Loucy (cell line): ENCODE measurements around the gene XXYLT1.

Experiments
- H2AFZ ChIP-seq: fragments of 200-600 bp; sonication (generic); 2 replicates; pipeline ENCODE4 v1.6.0; 2016; ENCODE audit warnings: antibody characterized with exemption, mild to moderate bottlenecking, low read length, moderate library complexity
- H3F3A ChIP-seq: fragments of 200-600 bp; 2 replicates; pipeline ENCODE4 v1.6.0; 2016; ENCODE audit warnings: antibody characterized with exemption, low read depth, mild to moderate bottlenecking
- H3K27me3 ChIP-seq: fragments of 200-600 bp; sonication (generic); 2 replicates; pipeline ENCODE4 v1.6.1; 2014; ENCODE audit warnings: low read length, mild to moderate bottlenecking; ENCODE audit not compliant: insufficient read depth, poor library complexity, severe bottlenecking
- H3K36me3 ChIP-seq: fragments of 200-600 bp; sonication (generic); 2 replicates; pipeline ENCODE4 v1.6.1; 2016; ENCODE audit warnings: low read length; ENCODE audit not compliant: insufficient read depth
- H3K4me1 ChIP-seq: fragments of 200-600 bp; sonication (generic); 2 replicates; pipeline ENCODE4 v1.5.1; 2014; ENCODE audit warnings: low read length, mild to moderate bottlenecking; ENCODE audit not compliant: insufficient read depth, poor library complexity, severe bottlenecking
- H3K4me2 ChIP-seq: fragments of 200-600 bp; sonication (generic); 2 replicates; pipeline ENCODE4 v1.6.0; 2014; ENCODE audit warnings: antibody characterized with exemption, low read length, low read depth, mild to moderate bottlenecking; ENCODE audit not compliant: poor library complexity, severe bottlenecking
- H3K4me3 ChIP-seq: fragments of 200-600 bp; sonication (generic); 2 replicates; pipeline ENCODE4 v1.5.1; 2014; ENCODE audit warnings: low read length, mild to moderate bottlenecking, mixed read lengths; ENCODE audit not compliant: poor library complexity, severe bottlenecking
- H3K79me2 ChIP-seq: fragments of 200-600 bp; sonication (generic); 2 replicates; pipeline ENCODE4 v1.6.1; 2014; ENCODE audit warnings: low read length; ENCODE audit not compliant: insufficient read depth
- H3K9ac ChIP-seq: fragments of 200-600 bp; sonication (generic); 2 replicates; pipeline ENCODE4 v1.6.0; 2014; ENCODE audit warnings: mild to moderate bottlenecking, low read depth, low read length, moderate library complexity; ENCODE audit not compliant: poor library complexity, severe bottlenecking
- H3K9me2 ChIP-seq: fragments of 200-600 bp; sonication (generic); replicated peaks from 2 replicates; pipeline ENCODE4 v1.6.1; 2016; ENCODE audit warnings: low read depth, low read length, mixed read lengths
- H3K9me3 ChIP-seq: fragments of 200-600 bp; sonication (generic); 2 replicates; pipeline ENCODE4 v1.6.1; 2014; ENCODE audit warnings: mild to moderate bottlenecking, antibody characterized with exemption, low read length, low read depth; ENCODE audit not compliant: insufficient read depth
- H4K20me1 ChIP-seq: fragments of 200-600 bp; sonication (generic); 2 replicates; pipeline ENCODE4 v1.6.0; 2014; ENCODE audit warnings: antibody characterized with exemption, low read length, mild to moderate bottlenecking; ENCODE audit not compliant: insufficient read depth, poor library complexity, severe bottlenecking
- CTCF ChIP-seq: fragments of 200-600 bp; sonication (generic); conservative IDR thresholded peaks from 2 replicates; pipeline ENCODE4 v1.5.1; 2014; ENCODE audit warnings: mild to moderate bottlenecking, antibody characterized with exemption, low read length
- EZH2phosphoT487 ChIP-seq: fragments of 200-600 bp; IDR thresholded peaks from 2 replicates; pipeline ENCODE4 v1.6.1; 2018; ENCODE audit warnings: antibody characterized with exemption, mild to moderate bottlenecking, moderate library complexity, borderline replicate concordance

The XXYLT1 gene

GRCh38 chr3:195036974-195037373 lies 234.0 kb downstream of the XXYLT1 start:
- Histone ChIP-seq H3K79me2 (no peaks in the 10 kb centered on the region), H3K4me1 (peaks cover 10% of the 10 kb centered on the region), H2AFZ (no peak overlapping the region), H3K4me2 (no peak overlapping the region), H3K27me3 (no peaks in the 10 kb centered on the region), H3K9me3 (no peaks in the 10 kb centered on the region), H4K20me1 (no peaks in the 10 kb centered on the region), H3F3A (no peaks in the 10 kb centered on the region), H3K36me3 (no peaks in the 10 kb centered on the region), H3K9me2 (no peaks in the 10 kb centered on the region), H3K4me3 (no peak overlapping the region), H3K9ac (no peak overlapping the region)
- TF ChIP-seq EZH2phosphoT487: no peak
- no peak for TF ChIP-seq CTCF

GRCh38 chr3:195036574-195036973 lies 234.4 kb downstream of the XXYLT1 start:
- H3K27me3 ChIP-seq: no peaks in the 10 kb centered on the region
- H3F3A ChIP-seq: no peaks in the 10 kb centered on the region
- H3K4me3 ChIP-seq: no peak overlapping the region
- H3K79me2 ChIP-seq: no peaks in the 10 kb centered on the region
- no peaks in the 10 kb centered on the region for H4K20me1 ChIP-seq
- no peak overlapping the region for H3K4me2 ChIP-seq
- no peak overlapping the region for H2AFZ ChIP-seq
- no peak overlapping the region for H3K9ac ChIP-seq
- TF ChIP-seq EZH2phosphoT487: no peak
- no peak for TF ChIP-seq CTCF
- H3K4me1 ChIP-seq: peaks cover 10% of the 10 kb centered on the region
- no peaks in the 10 kb centered on the region for H3K9me2 ChIP-seq
- H3K9me3 ChIP-seq: no peaks in the 10 kb centered on the region
- H3K36me3 ChIP-seq: no peaks in the 10 kb centered on the region

GRCh38 chr3:195036203-195036505 lies 234.8 kb downstream of the XXYLT1 start:
- Histone ChIP-seq H3K9me3 (no peaks in the 10 kb centered on the region), H3F3A (no peaks in the 10 kb centered on the region), H3K4me3 (no peak overlapping the region), H3K9me2 (no peaks in the 10 kb centered on the region), H3K4me1 (peaks cover 10% of the 10 kb centered on the region), H3K9ac (no peak overlapping the region), H3K4me2 (no peak overlapping the region), H4K20me1 (no peaks in the 10 kb centered on the region), H3K36me3 (no peaks in the 10 kb centered on the region), H2AFZ (no peak overlapping the region), H3K79me2 (no peaks in the 10 kb centered on the region), H3K27me3 (no peaks in the 10 kb centered on the region)
- TF ChIP-seq EZH2phosphoT487 (no peak), CTCF (no peak)
